Measurements from ENCODE around the gene COL16A1.

The COL16A1 gene

DNA sequence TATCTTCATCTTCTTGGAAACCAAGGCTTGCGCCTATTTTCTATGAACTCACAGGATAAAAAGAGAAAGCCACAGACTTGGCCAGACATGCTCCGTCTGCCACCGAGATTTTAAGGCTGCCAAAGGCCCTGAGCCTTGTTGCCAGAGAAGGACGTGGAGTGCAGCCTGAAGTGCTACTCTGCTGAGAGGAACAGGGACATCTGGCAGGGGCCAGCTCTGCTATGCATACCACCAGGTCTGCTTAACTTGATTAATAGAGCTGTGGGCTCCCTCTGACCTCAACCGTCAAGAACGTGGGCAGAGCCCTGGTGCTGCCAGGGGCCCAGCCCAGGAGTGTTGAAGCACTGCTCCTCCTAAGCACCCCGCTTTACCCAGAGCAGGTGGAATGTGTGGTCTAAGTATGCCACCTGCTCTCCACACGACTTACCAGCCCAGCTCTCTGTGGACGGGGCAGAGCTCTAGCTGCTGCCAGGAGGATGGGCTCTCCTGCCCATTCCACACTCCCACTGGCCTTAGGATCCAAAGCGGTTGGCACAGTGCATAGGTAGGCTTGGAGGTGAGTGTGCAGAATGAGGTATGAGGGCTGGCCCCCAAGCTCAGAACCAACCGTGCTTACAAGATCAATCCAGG, 75.8 kb downstream of the COL16A1 start:
- Histone ChIP-seq H3K27ac (ENCODE audit: low read depth, low read length) (no peak overlapping the region), H3K4me1 (ENCODE audit: control insufficient read depth, insufficient read depth, low read length) (peaks cover 6% of the 10 kb centered on the region; the same call in 1 of the 2 replicates), H3K27me3 (ENCODE audit: control insufficient read depth, insufficient read depth, low read length) (no peaks in the 10 kb centered on the region), H3K36me3 (ENCODE audit: control insufficient read depth, insufficient read depth, low read length) (peaks cover 47% of the 10 kb centered on the region), H3K9ac (ENCODE audit: low read length) (no peak overlapping the region), H3K4me3 (ENCODE audit: low read depth, low read length) (no peak overlapping the region), H3K9me3 (ENCODE audit: control insufficient read depth, insufficient read depth, low read depth, low read length) (no peaks in the 10 kb centered on the region)

DNA sequence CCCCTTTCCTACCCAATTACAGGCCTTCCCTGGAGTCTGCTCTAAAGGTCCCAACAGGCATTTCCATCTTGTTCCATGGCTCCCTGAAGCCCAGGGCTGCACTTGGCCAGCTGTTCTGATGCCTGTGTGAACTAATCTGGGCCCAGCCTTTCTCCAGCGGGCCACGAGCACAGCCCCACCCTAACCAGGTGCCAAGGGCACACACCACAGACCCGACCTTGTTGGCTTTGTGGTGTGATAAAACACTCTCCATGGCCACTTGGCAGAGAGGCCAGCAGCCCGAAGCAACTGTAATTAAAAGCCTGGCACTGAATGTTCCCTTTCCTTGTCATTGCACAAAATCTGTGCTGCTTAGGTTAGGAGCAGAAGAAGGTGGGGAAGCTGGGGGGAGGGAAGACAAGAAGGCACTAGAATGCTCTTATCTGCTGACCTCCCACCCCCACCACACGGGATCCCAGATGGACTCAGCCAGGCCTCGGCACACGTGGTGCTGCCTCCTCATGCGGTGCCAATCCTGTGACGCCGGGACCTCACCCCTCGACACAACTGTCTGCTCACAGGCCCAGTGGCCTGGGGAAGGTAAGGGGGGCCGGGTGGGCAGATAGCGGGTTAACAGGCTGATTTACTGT, 76.4 kb downstream of the COL16A1 start:
- no peak overlapping the region for H3K4me3 ChIP-seq (ENCODE audit: low read depth, low read length)
- H3K27me3 ChIP-seq (ENCODE audit: control insufficient read depth, insufficient read depth, low read length): no peaks in the 10 kb centered on the region
- H3K27ac ChIP-seq (ENCODE audit: low read depth, low read length): no peak overlapping the region
- H3K9me3 ChIP-seq (ENCODE audit: control insufficient read depth, insufficient read depth, low read depth, low read length): no peaks in the 10 kb centered on the region
- H3K36me3 ChIP-seq (ENCODE audit: control insufficient read depth, insufficient read depth, low read length): peaks cover 41% of the 10 kb centered on the region
- no peak overlapping the region for H3K9ac ChIP-seq (ENCODE audit: low read length)
- H3K4me1 ChIP-seq (ENCODE audit: control insufficient read depth, insufficient read depth, low read length): peaks cover 6% of the 10 kb centered on the region; the same call in 1 of the 2 replicates

DNA sequence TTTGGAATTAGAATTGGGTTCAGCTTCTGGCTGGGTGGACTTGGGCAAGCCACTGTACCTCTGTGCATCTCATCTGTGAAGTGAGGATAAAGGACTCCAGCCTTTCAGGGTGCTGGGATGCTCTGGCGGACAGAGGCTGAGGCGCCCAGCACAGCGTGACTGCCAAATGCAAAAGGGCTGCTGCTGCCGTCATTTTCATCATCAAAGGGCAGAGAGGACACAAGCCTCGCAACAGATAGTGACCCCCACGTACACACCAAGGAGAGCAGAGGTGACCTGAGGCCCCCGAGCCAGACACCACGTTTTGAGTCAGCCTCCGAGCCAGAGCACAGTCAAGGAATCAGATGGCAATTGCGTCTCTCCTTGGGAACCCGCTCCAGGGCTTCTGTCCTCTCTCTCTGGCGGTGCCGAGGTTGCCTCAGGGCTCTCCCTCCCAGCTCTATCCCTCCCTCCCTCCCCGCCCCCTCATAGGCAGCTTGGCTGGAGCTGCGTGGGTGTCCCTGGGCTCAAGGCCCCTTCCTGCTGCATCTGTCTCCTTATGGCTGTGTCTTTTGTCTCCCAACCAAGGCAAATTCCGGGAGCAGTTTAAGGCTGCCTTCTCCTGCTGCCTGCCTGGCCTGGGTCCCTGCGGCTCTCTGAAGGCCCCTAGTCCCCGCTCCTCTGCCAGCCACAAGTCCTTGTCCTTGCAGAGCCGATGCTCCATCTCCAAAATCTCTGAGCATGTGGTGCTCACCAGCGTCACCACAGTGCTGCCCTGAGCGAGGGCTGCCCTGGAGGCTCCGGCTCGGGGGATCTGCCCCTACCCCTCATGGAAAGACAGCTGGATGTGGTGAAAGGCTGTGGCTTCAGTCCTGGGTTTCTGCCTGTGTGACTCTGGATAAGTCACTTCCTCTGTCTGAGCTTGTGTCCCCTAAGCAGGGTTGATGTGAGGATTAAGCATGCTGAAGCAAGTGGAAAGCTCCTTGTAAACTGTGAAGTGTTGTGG, 77.3 kb downstream of the COL16A1 start:
- H3K36me3 ChIP-seq (ENCODE audit: control insufficient read depth, insufficient read depth, low read length): peaks cover 32% of the 10 kb centered on the region
- H3K4me3 ChIP-seq (ENCODE audit: low read depth, low read length): no peak overlapping the region
- no peaks in the 10 kb centered on the region for H3K9me3 ChIP-seq (ENCODE audit: control insufficient read depth, insufficient read depth, low read depth, low read length)
- no peak overlapping the region for H3K9ac ChIP-seq (ENCODE audit: low read length)
- no peaks in the 10 kb centered on the region for H3K27me3 ChIP-seq (ENCODE audit: control insufficient read depth, insufficient read depth, low read length)
- peaks cover 6% of the 10 kb centered on the region; the same call in 1 of the 2 replicates for H3K4me1 ChIP-seq (ENCODE audit: control insufficient read depth, insufficient read depth, low read length)
- H3K27ac ChIP-seq (ENCODE audit: low read depth, low read length): no peak overlapping the region

DNA sequence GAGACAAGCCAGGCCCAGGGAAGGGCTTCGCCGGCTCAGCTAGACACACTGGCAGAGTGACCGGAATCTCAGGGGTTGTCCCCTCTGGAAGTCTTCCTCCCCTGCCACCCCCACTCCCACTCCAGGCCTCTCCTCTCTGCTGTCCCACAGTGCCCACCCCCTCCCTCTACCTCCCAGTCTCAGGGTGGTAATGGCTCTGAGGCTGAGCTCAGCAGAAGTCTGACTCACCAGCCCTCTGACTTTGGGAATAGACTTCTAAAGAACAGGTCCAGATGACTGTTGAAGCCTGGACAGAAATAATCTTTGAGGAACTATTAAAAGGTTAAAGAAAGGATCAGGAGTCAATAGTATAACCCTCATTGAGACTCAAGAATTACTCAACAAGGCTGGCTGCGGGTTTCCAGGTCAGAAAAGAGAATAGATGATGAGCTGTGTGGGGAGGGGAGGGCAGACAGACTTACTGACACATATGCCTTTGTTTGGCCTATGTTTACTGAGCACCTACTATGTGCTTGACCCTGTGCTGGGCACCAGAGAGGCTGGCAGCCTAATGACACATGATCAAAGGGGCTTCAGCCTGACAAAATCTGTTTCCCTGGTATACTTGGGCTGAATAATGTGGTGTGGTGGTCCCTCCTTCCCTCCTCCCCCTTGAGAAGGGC, 78.1 kb downstream of the COL16A1 start:
- Histone ChIP-seq H3K36me3 (ENCODE audit: control insufficient read depth, insufficient read depth, low read length) (peaks cover 24% of the 10 kb centered on the region), H3K9ac (ENCODE audit: low read length) (no peak overlapping the region), H3K27me3 (ENCODE audit: control insufficient read depth, insufficient read depth, low read length) (no peaks in the 10 kb centered on the region), H3K27ac (ENCODE audit: low read depth, low read length) (no peak overlapping the region), H3K4me3 (ENCODE audit: low read depth, low read length) (no peak overlapping the region), H3K9me3 (ENCODE audit: control insufficient read depth, insufficient read depth, low read depth, low read length) (no peaks in the 10 kb centered on the region), H3K4me1 (ENCODE audit: control insufficient read depth, insufficient read depth, low read length) (peaks cover 6% of the 10 kb centered on the region; the same call in 1 of the 2 replicates)

DNA sequence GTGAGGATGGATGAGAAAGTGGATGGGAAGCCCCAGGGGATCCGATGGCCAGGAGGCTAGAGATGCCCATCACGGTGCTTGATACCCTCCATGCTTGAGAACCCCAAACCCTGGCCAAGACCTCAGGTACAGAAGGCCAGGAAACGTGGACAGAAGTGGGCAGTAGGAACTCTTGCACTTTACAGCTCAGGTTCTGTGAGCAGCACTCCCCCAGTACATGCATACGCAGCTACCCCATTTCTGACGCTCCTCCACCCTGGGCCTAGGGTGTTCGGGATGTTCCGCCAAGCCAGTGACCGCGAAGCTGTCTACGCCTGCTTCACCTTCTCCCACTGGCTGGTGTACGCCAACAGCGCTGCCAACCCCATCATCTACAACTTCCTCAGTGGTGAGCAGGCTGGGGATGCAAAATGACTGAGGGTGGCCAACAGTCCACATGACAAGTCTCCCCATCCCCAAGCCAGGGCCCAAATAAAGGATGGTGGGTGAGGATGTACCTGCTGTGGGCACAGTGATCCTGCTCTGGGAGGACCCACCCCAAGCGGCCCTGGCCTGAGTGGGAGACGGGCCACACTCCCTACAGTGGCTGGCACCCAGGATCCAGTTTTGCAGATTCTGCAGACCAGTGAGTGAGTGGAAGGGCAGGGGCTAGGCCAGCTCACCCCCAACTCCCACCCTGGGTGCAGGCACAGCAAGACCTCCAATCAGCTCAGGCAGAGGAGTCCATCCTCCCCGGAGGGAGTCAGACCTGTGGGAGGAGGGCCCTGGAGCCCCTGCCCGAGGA, 78.9 kb downstream of the COL16A1 start:
- H3K4me3 ChIP-seq (ENCODE audit: low read depth, low read length): no peak overlapping the region
- peaks cover 6% of the 10 kb centered on the region; the same call in 1 of the 2 replicates for H3K4me1 ChIP-seq (ENCODE audit: control insufficient read depth, insufficient read depth, low read length)
- no peak overlapping the region for H3K9ac ChIP-seq (ENCODE audit: low read length)
- H3K36me3 ChIP-seq (ENCODE audit: control insufficient read depth, insufficient read depth, low read length): peaks cover 16% of the 10 kb centered on the region
- H3K27ac ChIP-seq (ENCODE audit: low read depth, low read length): no peak overlapping the region
- H3K9me3 ChIP-seq (ENCODE audit: control insufficient read depth, insufficient read depth, low read depth, low read length): no peaks in the 10 kb centered on the region
- no peaks in the 10 kb centered on the region for H3K27me3 ChIP-seq (ENCODE audit: control insufficient read depth, insufficient read depth, low read length)

DNA sequence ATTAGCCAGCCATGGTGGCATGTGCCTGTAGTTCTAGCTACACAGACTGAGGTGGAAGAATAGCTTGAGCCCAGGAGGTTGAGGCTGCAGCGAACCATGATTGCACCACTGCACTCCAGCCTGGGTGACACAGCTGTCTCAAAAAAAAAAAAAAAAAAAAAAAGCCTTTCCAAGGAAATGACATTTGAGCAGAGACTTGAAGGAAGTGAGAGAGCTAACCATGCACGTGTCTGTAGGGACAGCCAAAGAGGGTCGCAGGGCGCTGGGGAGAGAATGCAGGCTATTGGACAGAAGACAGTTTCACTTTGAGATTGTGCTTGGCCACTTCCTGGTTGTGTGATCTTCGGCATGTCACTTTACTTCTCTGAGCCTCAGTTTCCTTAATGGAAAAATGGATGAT, 79.5 kb downstream of the COL16A1 start:
- no peak overlapping the region for H3K27ac ChIP-seq (ENCODE audit: low read depth, low read length)
- H3K9ac ChIP-seq (ENCODE audit: low read length): no peak overlapping the region
- H3K4me1 ChIP-seq (ENCODE audit: control insufficient read depth, insufficient read depth, low read length): peaks cover 6% of the 10 kb centered on the region; the same call in 1 of the 2 replicates
- no peaks in the 10 kb centered on the region for H3K9me3 ChIP-seq (ENCODE audit: control insufficient read depth, insufficient read depth, low read depth, low read length)
- H3K36me3 ChIP-seq (ENCODE audit: control insufficient read depth, insufficient read depth, low read length): peaks cover 10% of the 10 kb centered on the region; the same call in 1 of the 2 replicates
- peaks cover under 1% of the 10 kb centered on the region; the same call in 1 of the 2 replicates for H3K27me3 ChIP-seq (ENCODE audit: control insufficient read depth, insufficient read depth, low read length)
- no peak overlapping the region for H3K4me3 ChIP-seq (ENCODE audit: low read depth, low read length)

DNA sequence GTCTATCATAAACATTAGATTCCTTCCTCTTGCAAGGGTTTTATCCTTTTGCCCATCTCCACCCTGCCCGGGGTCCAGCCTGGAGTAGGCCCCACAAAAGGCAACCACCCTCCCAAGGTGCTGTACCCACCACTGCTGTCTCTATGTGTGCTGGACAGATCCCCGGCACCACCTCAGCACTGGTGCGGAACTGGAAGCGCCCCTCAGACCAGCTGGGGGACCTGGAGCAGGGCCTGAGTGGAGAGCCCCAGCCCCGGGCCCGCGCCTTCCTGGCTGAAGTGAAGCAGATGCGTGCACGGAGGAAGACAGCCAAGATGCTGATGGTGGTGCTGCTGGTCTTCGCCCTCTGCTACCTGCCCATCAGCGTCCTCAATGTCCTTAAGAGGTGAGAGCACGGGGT, 80.5 kb downstream of the COL16A1 start:
- Histone ChIP-seq H3K36me3 (ENCODE audit: control insufficient read depth, insufficient read depth, low read length) (peaks cover 3% of the 10 kb centered on the region; the same call in 1 of the 2 replicates), H3K27me3 (ENCODE audit: control insufficient read depth, insufficient read depth, low read length) (peaks cover 9% of the 10 kb centered on the region), H3K4me3 (ENCODE audit: low read depth, low read length) (no peak overlapping the region), H3K4me1 (ENCODE audit: control insufficient read depth, insufficient read depth, low read length) (peaks cover 9% of the 10 kb centered on the region; the same call in 1 of the 2 replicates), H3K9me3 (ENCODE audit: control insufficient read depth, insufficient read depth, low read depth, low read length) (no peaks in the 10 kb centered on the region), H3K27ac (ENCODE audit: low read depth, low read length) (no peak overlapping the region), H3K9ac (ENCODE audit: low read length) (no peak overlapping the region)

DNA sequence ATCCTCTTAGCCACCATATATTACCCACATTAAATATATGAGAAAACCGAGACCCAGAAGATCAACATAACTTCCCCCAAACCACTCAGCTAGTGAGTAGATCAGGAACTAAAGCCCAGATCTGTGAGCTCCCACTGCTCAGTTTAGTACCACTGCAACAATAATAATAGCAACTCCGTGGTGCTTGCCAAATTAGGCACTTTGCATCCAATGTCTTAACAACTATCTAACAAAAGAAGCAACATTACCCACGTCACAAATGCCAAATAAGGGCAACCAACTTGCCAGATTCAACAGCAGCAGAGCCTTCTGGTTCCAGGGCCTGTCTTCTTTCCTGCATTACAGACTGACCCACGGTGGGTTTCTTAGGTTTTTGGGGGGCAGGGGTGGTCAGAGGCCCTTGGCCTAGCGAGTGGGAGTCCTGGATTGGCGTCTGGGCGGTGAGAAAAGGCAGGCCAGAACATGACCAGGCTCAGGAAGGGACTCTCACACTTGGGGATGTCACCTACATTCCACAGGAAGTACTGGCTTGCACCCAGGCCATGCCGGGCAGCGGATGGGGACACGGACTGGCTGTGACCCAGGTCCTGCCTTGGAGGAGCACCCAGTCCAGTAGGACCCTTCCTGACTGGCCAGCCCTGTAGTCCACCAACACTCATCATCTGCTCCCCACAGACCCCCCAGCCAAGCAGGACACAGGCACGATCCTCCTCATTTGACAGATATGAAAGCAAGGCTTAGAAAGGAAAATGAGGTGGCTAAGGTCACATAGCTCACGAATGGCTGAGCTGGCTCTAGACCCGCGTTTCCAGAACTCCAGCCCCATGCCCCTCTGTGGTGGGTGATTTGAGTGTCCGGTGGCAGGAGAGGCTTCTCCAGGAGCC, 81.7 kb downstream of the COL16A1 start:
- Histone ChIP-seq H3K27ac (ENCODE audit: low read depth, low read length) (no peak overlapping the region), H3K36me3 (ENCODE audit: control insufficient read depth, insufficient read depth, low read length) (no peaks in the 10 kb centered on the region)

DNA sequence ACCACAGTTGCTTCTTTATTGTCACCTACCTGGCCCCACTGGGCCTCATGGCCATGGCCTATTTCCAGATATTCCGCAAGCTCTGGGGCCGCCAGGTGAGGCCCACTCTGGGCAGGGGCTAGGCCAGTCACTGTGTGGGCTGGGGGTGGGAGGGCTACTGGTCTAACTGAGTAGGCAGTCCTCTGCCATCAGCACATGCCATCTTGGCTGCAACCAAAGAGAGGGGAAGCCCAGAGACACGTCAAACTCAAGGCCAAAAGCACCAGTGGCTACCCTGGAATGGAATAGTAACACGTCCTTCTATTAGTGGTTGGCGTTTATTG, 82.4 kb downstream of the COL16A1 start:
- Histone ChIP-seq H3K27me3 (ENCODE audit: control insufficient read depth, insufficient read depth, low read length) (peaks cover 26% of the 10 kb centered on the region), H3K27ac (ENCODE audit: low read depth, low read length) (no peak overlapping the region), H3K9me3 (ENCODE audit: control insufficient read depth, insufficient read depth, low read depth, low read length) (no peaks in the 10 kb centered on the region), H3K4me1 (ENCODE audit: control insufficient read depth, insufficient read depth, low read length) (peaks cover 4% of the 10 kb centered on the region; the same call in 1 of the 2 replicates), H3K9ac (ENCODE audit: low read length) (no peak overlapping the region), H3K36me3 (ENCODE audit: control insufficient read depth, insufficient read depth, low read length) (no peaks in the 10 kb centered on the region), H3K4me3 (ENCODE audit: low read depth, low read length) (no peak overlapping the region)

More for the DNA sequence above, 81.7 kb downstream of the COL16A1 start:
- H3K4me3 ChIP-seq (ENCODE audit: low read depth, low read length): no peak overlapping the region
- H3K4me1 ChIP-seq (ENCODE audit: control insufficient read depth, insufficient read depth, low read length): peaks cover 9% of the 10 kb centered on the region; the same call in 1 of the 2 replicates
- H3K9ac ChIP-seq (ENCODE audit: low read length): no peak overlapping the region
- H3K9me3 ChIP-seq (ENCODE audit: control insufficient read depth, insufficient read depth, low read depth, low read length): no peaks in the 10 kb centered on the region
- H3K27me3 ChIP-seq (ENCODE audit: control insufficient read depth, insufficient read depth, low read length): peaks cover 20% of the 10 kb centered on the region
